Bronchial epithelial cell (primary cell): ENCODE data around the gene LPGAT1. TPM values are rescaled to one million over a fixed set of nuclear protein-coding genes. Genes with fewer than 3 reads are reported as not detected.

Source experiments
- DNase-seq: peaks from one replicate; pipeline ENCODE4 v3.0.0-alpha.2; 2010; ENCODE audit warnings: low read depth
- FAIRE-seq: peaks from 2 replicates; lab custom pipeline; 2011; peaks lifted over from hg19 to GRCh38; lab: Jason Lieb, UNC
- H3K27me3 ChIP-seq: 2 replicates; pipeline ENCODE4 v1.5.1; 2011; ENCODE audit warnings: low read length; ENCODE audit not compliant: control insufficient read depth, insufficient read depth
- H3K36me3 ChIP-seq: 2 replicates; pipeline ENCODE4 v1.5.1; 2011; ENCODE audit warnings: low read length; ENCODE audit not compliant: control insufficient read depth, insufficient read depth
- H3K4me3 ChIP-seq: 2 replicates; pipeline ENCODE4 v1.5.1; 2011; ENCODE audit warnings: mild to moderate bottlenecking, low read depth, low read length, control low read depth
- total RNA-seq: library from RNA; depleted of rRNA; stranded (reverse); fragments of >200 nt; gene quantifications from 2 replicates; pipeline ENCODE4 v1.2.1, GENCODE V29; 2014
- TF ChIP-seq, protein P1 (sequence below): IDR thresholded peaks from 2 replicates; pipeline ENCODE4 v1.5.1; 2011; ENCODE audit warnings: mild to moderate bottlenecking, moderate library complexity, low read length, control low read depth, inconsistent platforms; ENCODE audit not compliant: insufficient read depth, severe bottlenecking

The LPGAT1 gene
- total RNA-seq, 1 donor from 2014 or later: 27.1 TPM

DNA sequence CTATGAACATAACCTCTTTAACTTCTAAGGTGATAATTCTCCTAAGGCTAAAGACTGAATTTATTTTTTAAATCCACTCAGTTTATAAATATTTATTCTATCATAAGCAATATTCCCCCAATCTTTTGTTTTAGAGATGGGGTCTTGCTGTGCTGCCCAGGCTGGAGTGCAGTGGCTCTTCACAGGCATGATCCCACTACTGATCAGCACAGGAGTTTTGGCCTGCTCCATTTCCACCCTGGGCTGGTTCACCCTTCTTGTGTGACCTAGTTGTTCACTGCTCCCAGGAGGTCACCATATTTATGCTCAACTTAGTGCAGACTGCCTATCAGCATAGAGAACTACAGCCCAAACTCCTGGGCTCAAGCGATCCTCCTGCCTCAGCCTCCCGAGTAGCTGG lies 38.6 kb downstream of the LPGAT1 start:
- FAIRE-seq (no peak), DNase-seq (no peak)
- Histone ChIP-seq H3K27me3 (no peaks in the 10 kb centered on the region), H3K4me3 (no peak overlapping the region), H3K36me3 (peaks cover 4% of the 10 kb centered on the region)
- TF ChIP-seq, protein P1, sequence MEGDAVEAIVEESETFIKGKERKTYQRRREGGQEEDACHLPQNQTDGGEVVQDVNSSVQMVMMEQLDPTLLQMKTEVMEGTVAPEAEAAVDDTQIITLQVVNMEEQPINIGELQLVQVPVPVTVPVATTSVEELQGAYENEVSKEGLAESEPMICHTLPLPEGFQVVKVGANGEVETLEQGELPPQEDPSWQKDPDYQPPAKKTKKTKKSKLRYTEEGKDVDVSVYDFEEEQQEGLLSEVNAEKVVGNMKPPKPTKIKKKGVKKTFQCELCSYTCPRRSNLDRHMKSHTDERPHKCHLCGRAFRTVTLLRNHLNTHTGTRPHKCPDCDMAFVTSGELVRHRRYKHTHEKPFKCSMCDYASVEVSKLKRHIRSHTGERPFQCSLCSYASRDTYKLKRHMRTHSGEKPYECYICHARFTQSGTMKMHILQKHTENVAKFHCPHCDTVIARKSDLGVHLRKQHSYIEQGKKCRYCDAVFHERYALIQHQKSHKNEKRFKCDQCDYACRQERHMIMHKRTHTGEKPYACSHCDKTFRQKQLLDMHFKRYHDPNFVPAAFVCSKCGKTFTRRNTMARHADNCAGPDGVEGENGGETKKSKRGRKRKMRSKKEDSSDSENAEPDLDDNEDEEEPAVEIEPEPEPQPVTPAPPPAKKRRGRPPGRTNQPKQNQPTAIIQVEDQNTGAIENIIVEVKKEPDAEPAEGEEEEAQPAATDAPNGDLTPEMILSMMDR: no peak

DNA sequence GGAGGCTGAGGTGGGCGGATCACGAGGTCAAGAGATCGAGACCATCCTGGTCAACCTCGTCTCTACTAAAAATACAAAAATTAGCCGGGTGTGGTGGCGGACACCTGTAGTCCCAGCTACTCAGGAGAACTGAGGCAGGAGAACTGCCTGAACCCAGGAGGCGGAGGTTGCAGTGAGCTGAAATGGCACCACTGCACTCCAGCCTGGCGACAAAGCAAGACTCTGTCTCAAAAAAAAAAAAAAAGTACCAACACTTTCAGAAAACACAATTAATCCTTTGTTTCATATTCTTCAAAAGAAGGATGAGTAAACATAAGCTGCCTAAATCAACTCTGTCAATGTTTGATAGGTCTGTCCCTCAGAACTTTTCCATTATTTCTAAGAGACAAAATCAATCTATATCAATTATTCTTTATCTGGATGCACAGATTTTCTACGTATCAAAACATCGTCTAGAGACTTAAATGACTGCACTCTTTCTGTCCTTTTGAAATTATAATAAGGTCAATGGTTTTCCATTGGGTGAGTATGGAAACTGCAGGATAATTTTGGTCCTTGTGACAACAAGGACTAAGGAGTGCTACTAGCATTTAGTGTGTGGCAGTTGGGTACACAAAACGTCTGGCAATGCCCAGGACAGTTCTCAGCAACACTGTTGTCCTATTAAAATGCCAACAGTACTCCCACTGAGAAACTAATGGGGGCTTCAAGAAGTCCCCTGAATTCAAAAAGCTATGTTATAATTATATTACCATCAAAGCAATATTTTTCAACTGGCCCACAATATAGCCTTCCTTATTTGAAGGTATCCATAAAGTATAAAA lies 40.7 kb downstream of the LPGAT1 start:
- FAIRE-seq: no peak
- Histone ChIP-seq H3K4me3 (no peak overlapping the region), H3K27me3 (no peaks in the 10 kb centered on the region), H3K36me3 (peaks cover 4% of the 10 kb centered on the region)
- TF ChIP-seq, protein P1: no peak
- no peak for DNase-seq

GRCh38 chr1:211788626-211789025 lies 41.9 kb downstream of the LPGAT1 start:
- TF ChIP-seq, protein P1: no peak
- H3K4me3 ChIP-seq: no peak overlapping the region
- H3K36me3 ChIP-seq: peaks cover 4% of the 10 kb centered on the region
- FAIRE-seq (no peak), DNase-seq (no peak)
- H3K27me3 ChIP-seq: no peaks in the 10 kb centered on the region

- Histone ChIP-seq H3K36me3 (no peaks in the 10 kb centered on the region), H3K4me3 (no peak overlapping the region), H3K27me3 (no peaks in the 10 kb centered on the region)
- FAIRE-seq (no peak), DNase-seq (no peak)
- TF ChIP-seq, protein P1: no peak
Measured at GRCh38 chr1:211783897-211784296, 46.7 kb downstream of the LPGAT1 start.

GRCh38 chr1:211783266-211783665 lies 47.3 kb downstream of the LPGAT1 start:
- DNase-seq (no peak), FAIRE-seq (no peak)
- Histone ChIP-seq H3K27me3 (no peaks in the 10 kb centered on the region), H3K36me3 (no peaks in the 10 kb centered on the region), H3K4me3 (no peak overlapping the region)
- TF ChIP-seq, protein P1: no peak
